Epithelial cell of esophagus (primary cell): ENCODE data around the gene PRPH2.

Experiments used
- DNase-seq: peaks from one replicate; pipeline ENCODE4 v3.0.0; 2010; ENCODE audit warnings: low read depth
- H3K4me3 ChIP-seq: 2 replicates; pipeline ENCODE4 v1.5.1; 2011; ENCODE audit warnings: mild to moderate bottlenecking, low read length, control low read depth
- TF ChIP-seq, protein P1 (sequence below): IDR thresholded peaks from 2 replicates; pipeline ENCODE4 v1.5.1; 2011; ENCODE audit warnings: low read depth, mild to moderate bottlenecking, low read length, control low read depth, inconsistent platforms; ENCODE audit not compliant: insufficient read depth; ENCODE audit errors: missing control alignments

The PRPH2 gene, protein sequence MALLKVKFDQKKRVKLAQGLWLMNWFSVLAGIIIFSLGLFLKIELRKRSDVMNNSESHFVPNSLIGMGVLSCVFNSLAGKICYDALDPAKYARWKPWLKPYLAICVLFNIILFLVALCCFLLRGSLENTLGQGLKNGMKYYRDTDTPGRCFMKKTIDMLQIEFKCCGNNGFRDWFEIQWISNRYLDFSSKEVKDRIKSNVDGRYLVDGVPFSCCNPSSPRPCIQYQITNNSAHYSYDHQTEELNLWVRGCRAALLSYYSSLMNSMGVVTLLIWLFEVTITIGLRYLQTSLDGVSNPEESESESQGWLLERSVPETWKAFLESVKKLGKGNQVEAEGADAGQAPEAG

DNA sequence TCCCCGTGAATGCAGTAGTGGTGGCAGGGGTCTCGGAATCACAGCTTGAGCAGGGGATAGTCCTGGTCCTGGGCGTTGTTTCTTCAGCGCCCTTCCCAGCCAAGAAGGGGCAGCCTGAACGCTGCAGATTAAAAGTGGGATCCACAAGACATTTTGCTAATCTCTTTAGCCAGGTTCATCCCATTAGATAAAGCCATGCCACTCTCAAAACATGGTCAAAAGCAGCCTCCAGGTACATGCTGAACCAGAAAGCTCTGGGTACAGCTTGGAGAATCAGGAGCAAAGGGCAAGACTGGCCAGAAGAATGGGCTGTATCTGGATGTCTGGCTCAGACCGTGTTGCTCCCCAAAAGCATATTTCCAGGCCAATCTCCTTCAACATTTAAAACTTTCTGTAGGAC is at the start of gene PRPH2:
TSS of gene PRPH2 (minus strand) at position 101 of the 400 bp plus-strand sequence. CDS start 263 bp downstream, outside the sequence.
- no peak for DNase-seq
- TF ChIP-seq, protein P1, sequence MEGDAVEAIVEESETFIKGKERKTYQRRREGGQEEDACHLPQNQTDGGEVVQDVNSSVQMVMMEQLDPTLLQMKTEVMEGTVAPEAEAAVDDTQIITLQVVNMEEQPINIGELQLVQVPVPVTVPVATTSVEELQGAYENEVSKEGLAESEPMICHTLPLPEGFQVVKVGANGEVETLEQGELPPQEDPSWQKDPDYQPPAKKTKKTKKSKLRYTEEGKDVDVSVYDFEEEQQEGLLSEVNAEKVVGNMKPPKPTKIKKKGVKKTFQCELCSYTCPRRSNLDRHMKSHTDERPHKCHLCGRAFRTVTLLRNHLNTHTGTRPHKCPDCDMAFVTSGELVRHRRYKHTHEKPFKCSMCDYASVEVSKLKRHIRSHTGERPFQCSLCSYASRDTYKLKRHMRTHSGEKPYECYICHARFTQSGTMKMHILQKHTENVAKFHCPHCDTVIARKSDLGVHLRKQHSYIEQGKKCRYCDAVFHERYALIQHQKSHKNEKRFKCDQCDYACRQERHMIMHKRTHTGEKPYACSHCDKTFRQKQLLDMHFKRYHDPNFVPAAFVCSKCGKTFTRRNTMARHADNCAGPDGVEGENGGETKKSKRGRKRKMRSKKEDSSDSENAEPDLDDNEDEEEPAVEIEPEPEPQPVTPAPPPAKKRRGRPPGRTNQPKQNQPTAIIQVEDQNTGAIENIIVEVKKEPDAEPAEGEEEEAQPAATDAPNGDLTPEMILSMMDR, result no peak
- no peak within 1 kb of the TSS for H3K4me3 ChIP-seq

DNA sequence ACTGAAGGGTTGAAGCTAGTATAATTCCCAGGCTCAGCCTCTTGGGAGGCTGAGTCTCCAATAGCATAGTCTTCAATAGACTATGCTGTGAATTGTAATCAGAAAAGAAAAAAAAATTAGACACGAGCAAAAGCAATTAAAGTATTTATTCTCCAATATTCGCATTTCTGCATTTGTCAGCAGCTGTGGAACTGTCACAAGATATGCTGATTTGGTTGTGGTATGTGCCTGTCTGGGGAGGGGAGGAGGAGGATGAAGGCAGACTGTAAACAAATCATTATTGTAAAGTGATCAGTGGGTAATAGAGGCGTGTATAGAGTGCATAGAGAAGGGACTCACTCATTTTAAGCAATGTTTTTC is 49.3 kb upstream of the PRPH2 start:
- TF ChIP-seq, protein P1, result no peak
- no peak overlapping the region for H3K4me3 ChIP-seq
- DNase-seq, result no peak

DNA sequence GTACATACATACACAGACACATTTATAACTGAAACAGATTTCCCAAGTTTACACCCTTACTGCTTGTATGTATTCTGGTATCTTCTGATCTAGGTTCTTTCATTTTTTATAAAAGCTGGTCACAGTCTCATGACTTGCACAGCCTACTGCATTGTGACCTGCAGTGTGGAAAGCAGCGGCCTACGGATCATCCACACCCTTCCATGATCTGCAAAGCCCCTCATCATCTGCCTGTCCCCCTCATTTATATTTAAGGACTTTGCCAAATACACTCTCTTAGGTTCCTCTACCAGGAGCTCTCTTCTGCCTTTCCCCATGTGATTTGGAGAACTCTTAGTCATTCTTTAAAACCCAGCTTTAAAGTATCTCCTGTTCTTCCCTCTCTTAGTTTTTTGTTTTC is 47.4 kb upstream of the PRPH2 start:
- H3K4me3 ChIP-seq, result no peak overlapping the region
- TF ChIP-seq, protein P1, result no peak
- DNase-seq, result no peak

DNA sequence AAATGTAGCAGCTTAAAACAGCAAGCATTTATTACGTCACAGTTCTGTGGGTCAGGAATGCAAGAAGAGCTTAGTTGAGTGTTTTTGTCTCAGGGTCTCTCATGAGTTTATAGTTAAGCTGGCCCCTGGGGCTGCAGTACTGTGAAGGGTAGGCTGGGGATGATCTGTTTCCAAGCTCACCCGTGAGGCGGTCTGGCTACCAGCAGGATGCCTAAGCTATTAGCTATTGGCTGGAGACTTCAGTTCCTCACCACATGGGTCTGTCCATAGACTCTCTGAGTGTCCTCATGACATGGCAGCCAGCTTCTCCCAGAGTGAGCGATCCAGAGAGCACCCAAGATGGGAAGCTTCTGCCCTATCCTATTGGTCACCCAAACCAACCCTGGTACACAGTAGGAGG is 46.7 kb upstream of the PRPH2 start:
- no peak for DNase-seq
- TF ChIP-seq, protein P1, result no peak
- H3K4me3 ChIP-seq, result no peak overlapping the region

DNA sequence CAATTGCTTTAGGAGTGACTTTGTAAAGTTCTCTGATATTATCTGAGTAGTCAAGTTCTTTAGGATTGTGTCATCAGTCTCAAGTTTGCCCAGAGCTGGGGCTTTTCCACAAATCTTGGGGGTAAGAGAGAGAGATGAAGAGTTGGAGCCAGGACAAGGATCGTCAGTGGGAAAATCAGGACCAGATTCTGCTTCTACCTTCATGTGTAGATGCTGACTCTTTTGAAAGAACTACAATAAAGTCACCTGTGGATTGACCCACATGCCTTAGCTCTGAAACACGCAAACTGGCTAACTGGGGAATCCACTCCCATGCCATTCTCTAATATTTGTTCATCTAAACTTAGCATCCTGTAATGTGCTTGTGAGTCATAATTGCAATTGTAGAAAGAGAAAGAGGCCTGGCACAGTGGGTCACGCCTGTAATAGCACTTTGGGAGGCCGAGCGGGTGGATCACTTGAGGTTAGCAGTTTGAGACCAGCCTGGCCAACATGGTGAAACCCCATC is 43.8 kb upstream of the PRPH2 start:
- TF ChIP-seq, protein P1, result no peak
- DNase-seq, result peak; percentile 89
- H3K4me3 ChIP-seq, result no peak overlapping the region

DNA sequence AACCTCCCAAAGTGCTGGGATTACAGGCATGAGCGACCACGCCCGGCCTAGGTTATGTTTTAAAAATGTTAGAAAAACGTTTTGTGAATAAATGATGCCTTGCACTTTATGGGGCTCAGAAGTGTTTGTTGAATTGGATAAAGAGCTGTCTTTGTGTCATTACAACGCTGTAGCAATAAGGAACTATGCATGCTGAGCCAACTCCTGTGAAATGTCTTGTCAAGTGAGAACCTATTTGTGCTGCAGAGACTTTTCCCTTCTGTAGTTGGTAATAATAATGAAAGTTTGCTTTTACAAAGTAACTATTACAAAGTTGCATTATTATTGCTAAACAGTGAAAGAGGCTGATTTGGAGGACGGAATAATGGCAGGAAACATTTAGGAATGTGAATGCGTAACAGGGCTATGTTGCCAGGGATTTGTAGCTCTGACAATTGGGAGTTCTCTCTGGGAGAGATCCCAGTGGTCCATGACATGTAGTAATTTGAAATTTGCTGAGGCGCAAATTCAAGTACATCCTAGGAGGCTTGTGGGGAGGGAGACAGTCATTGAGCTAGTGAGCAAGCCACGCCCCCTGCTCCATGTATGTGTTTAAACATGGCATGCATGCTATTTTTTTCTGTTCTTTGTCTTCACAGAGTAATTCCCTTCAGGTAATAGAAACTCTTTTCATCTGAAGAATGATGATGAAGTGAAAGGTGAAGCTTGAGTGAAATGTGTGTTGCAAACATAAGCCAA is 42.7 kb upstream of the PRPH2 start:
- H3K4me3 ChIP-seq, result no peak overlapping the region
- TF ChIP-seq, protein P1, result no peak
- no peak for DNase-seq
